ENCODE data around the gene TNFSF9.
"Not testable (repeated sequence)": the region's sequence is repeated elsewhere in the genome, so short reads cannot be mapped to it uniquely, and the experiment has no call there.

The TNFSF9 gene

GRCh38 chr19:6508028-6508771, 22.6 kb upstream of the TNFSF9 start:
- DNase-seq (ENCODE audit: low spot score), result not testable (repeated sequence)

DNA sequence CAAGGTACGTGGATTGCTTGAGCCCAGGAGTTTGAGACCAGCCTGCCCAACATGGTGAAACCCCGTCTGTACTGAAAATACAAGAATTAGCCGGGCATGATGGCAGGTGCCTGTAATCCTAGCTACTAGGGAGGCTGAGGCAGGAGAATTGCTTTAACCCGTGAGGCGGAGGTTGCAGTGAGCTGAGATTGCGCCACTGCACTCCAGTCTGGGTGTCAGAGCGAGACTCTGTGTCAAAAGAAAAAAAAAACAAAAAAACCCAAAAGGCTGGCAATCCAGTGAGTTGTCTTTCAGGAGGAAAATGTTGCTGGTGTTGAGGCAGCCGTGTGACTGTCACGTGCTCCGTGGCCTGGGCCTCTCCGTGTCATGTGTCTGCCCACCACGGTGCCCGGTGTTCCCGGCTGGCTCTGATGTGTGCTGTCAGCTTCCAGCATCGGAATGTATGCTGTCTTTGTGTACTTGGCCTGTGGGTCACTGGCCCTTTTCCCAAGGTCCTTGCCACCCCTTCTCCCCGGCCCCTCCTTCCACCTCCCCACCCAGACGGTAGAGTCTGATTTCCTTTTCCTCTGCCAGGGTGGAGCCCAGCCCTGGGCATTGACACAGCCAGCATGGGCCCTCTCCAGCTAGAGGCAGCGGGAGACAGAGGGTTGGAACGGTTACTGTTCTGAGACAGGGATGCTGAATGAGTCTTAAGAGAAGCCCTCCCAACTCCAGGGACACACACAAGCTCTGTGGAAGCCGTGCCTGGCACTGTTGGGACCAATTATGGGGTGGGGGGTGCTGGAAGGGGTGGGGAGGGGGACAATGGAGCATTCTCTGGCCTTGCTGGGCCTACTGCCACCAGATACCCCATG, 21.5 kb upstream of the TNFSF9 start:
- no peak for DNase-seq (ENCODE audit: low spot score)

DNA sequence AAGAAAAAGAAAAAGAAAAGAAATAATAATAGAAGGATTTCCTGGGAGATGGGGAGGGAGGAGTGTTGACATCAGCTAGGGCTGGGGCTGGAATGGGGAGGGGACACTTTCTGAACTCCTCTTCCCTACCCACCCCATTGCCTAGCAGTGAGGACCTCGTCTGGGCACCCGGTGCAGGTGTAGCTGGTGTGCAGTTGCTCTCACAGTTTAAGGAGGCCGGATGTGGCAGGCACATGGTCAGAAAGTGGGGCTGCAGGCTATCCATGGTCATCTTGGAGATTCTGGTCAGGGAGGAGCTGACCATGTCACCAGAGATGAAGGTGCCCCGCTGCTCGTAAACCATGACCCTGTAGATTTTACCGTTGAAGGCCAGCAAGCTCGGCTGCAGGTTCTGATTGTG, 20.2 kb upstream of the TNFSF9 start:
- DNase-seq (ENCODE audit: low spot score), result no peak

DNA sequence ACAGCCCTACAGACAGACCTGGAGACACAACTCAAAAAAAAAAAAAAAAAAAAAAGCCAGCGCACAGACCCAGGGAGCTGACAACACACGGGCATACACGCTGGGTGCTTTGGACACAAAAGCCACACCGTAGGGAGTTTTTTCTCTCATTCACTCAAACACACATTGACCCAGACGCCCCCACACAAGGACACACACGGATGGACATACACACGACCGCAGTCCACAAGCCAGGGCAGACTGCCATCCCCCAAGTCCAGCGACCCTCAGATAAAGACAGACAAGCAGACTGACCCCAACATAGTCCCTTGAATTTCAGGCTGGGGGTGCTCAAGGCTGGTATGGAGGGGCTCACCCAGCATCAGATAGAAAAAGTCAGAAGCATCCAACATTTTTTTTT, 16.7 kb upstream of the TNFSF9 start:
- DNase-seq (ENCODE audit: low spot score), result no peak

- no peak for DNase-seq (ENCODE audit: low spot score)
Observed at GRCh38 chr19:6514926-6515544, 15.8 kb upstream of the TNFSF9 start.

GRCh38 chr19:6516018-6516658, 14.7 kb upstream of the TNFSF9 start:
- peak; percentile 86 for DNase-seq (ENCODE audit: low spot score)

DNA sequence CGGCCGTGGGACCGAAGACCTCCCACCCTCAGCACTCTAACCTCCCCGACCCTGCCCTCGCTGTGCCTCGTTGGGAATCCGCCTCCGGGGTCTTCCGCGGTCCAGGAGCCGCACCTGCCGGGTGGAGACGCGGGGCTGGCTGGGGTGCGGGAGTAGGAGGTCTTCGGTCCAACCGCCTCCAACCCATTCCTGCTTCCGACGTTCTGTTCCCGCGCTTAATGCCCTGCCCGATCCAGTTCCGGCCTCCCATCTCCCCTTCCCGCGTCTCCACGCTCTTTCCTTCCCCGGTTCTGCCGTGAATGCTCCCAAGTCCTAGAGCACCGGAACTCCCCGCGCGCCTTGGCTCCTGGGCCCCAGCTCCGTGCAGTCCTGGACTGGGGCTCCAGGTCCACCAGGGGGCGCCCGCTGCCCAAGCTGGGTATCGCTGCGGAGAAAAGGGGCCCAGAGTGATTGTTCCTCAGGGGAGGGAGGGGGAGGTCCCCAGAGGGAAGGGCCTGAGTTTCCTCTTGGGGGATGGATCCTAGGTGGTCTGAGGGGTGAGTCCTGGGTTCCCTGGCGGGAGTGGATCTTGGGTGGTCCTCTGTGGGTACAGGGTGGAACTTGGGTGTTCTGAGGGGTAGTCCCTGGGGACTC, 14.1 kb upstream of the TNFSF9 start:
- peak; percentile 91 for DNase-seq (ENCODE audit: low spot score)

- DNase-seq (ENCODE audit: low spot score), result no peak
Observed at GRCh38 chr19:6518145-6518911, 12.5 kb upstream of the TNFSF9 start.

- peak; percentile 74 for DNase-seq (ENCODE audit: low spot score)
Observed at GRCh38 chr19:6519289-6519688, 11.5 kb upstream of the TNFSF9 start.

DNA sequence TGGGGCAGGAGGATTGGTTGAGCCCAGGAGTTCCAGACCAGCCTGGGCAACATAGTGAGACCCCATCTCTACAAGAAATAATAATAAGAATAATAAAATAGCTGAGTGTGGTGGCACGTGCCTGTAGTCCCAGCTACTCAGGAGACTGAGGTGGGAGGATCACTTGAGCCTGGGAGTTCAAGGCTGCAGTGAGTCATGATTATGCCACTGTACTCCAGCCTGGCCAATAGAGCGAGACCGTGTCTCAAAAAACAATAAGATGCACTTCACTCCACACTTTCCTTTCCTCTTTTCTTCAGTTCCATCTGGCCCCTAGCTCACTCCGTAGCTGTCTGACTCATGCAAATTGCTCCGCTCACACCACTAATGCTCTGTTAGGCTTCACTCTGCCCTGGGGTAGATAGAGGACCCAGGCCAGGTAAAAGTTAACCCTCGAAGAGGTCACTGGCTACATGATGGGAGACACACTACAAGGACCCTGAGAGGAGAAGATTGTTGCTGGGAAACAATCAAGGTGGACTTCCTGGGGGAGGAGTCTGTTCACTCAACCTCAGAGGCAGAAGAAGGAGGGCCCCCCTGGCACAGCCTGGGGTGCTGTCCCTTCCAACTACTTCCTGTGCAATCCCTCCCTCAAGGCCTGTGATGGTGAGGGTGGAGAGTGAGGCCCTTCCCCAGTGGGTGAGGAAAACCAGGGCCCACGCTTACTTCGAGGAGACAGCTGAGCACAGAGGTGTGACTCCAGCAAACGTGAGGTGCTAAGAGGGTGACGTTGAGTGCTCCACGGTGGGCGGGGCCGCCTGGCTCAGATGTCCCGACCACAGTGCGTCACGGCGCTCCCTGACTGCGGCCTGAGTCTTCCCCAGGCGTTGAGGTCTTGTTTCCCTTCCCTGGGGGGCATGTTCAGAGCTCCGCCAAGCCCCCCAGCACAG, 8.8 kb upstream of the TNFSF9 start:
- no peak for DNase-seq (ENCODE audit: low spot score)

DNA sequence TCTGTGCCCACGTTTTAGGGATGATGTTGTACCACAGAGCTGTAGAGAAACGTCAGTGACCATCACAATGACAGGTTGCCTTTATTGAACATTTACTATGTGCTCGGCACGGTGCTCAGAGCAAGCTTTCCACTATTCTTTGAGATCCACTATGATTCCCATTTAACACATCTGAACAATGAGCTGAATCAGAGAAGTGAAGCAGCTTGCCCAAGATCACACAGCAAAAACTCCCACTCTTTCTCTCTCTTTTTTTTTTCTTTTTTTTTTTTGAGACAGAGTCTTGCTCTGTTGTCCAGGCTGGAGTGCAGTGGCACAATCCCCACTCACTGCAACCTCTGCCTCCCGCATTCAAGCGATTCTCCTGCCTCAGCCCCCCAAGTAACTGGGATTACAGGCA, 8.1 kb upstream of the TNFSF9 start:
- no peak for DNase-seq (ENCODE audit: low spot score)

DNA sequence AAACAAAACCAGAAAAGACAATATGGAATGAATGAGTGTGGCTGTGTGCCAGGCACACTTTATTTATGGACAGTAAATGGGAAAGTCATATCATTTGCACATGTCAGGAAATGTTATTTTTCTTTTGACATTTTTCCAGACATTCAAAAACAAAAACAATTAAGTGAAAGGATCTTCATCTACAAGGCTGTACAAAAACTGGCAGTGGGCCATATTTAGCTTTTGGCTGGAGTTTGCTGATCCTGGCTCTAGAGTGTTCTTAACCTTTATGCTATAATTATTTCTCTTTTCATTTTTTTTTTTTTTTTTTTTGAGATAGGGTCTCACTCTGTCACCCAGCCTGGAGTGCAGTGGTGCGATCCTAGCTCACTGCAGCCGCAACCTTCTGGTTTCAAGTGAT, 6.5 kb upstream of the TNFSF9 start:
- no peak for DNase-seq (ENCODE audit: low spot score)

- no peak for DNase-seq (ENCODE audit: low spot score)
Observed at GRCh38 chr19:6527893-6528543, 2.8 kb upstream of the TNFSF9 start.

DNA sequence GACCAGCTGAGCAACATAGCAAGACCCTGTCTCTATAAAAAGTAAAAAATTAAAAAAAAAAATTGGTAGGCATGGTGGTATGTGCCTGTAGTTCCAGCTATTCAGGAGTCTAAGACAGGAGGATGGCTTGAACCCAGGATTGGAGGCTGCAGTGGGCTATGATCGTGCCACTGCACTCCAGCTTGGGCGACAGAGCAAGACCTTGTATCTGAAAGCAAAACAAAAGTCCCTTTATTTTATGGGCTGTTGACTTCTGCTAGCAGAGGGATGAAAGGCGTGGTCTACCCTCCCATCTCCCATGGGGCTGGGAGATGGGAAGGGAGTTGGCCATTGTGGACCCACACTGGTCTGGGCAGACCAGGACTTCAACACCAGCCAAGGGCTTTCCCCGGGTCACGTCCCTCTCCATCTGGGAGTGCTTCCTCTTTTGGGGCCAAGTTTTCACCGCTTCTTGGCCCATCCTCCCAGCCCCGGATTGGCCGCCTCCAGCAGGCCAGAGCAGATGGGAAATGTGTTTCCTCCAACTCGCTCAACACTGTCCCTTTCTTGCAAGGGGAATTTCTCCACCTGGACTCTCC, 2.2 kb upstream of the TNFSF9 start:
- no peak for DNase-seq (ENCODE audit: low spot score)

- no peak for DNase-seq (ENCODE audit: low spot score)
Observed at GRCh38 chr19:6529351-6529750, 1.5 kb upstream of the TNFSF9 start.

DNA sequence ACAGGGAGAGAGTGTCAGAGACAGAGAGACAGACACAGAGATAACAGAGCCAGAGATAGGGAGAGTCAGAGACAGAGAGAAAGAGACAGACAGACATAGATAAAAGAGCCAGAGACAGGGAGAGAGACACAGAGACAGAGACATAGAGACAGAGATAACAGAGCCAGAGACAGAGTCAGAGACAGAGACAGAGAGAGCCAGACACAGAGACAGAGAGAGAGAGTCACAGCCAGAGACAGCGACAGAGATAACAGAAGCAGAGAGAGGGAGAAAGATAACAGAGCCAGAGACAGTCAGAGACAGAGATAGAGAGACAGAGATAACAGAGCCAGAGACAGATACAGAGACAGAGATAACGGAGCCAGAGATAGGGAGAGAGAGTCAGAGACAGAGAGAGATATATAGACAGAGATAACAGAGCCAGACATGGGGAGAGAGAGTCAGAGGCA, 865 bp upstream of the TNFSF9 start:
- DNase-seq (ENCODE audit: low spot score), result no peak

DNA sequence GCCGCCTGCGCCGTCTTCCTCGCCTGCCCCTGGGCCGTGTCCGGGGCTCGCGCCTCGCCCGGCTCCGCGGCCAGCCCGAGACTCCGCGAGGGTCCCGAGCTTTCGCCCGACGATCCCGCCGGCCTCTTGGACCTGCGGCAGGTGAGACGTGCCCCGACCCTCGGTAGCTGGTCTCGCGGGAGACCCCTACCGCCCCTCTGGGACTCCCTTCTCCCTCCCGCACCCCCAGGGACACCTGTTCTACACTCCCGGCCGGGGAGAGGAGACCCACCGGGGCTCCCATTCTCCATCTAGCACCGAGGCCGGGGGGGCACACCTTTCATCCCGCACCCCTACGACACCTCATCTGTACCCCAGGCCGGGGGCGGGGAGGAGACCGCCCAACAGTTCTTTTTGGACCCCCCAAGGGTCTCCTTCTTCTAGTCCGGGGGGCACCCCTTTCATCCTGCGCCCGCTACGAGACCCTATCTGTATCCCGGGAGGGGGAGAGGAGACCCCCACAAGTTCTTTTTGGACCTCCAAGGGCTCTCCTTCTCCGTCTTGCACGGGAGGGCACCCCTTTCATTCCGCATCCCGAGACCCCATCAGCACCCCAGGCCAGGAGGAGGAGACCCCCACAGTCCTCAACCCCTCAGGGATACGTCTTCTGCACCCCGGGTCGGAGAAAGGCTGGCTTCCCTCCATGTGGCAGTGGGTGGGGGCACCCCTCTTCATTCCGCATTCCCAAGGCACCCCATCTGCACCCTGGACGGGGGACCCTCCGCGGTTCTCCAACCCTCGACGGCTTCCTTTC, 533 bp downstream of the TNFSF9 start:
- no peak for DNase-seq (ENCODE audit: low spot score)

DNA sequence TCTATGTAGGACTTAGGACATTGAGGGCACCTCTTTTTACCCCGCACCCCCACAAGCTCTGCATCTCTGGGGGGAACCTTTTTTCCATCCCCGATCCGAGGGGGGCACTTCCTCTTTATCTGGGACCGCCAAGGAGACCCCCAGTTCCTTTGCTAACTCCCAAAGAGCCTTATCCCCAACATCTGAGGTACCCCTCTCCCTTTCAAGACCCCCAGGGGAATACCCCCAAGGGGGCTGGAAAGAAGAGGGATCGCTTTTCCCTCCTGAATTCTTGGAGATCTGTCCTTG, 1.1 kb downstream of the TNFSF9 start:
- no peak for DNase-seq (ENCODE audit: low spot score)
